B cell (primary cell): ENCODE results near the gene CST9L. TPM values are rescaled to one million over a fixed set of nuclear protein-coding genes. Genes with fewer than 3 reads are reported as not detected.

Experiments
- ATAC-seq: fragments of 200-7000 bp; cut with Tn5 transposase; one replicate; pipeline ENCODE4 v1.10.0; 2021; ENCODE audit warnings: low read depth, mild to moderate bottlenecking, moderate number of reproducible peaks, moderate library complexity
- CTCF ChIA-PET: fragments of 350-600 bp; sonication (Branson Sonifier 250); formaldehyde crosslinking; loops from one replicate; lab custom pipeline; 2021; ENCODE audit warnings: antibody characterized with exemption, inconsistent platforms; lab: Charles Lee
- POLR2A ChIA-PET: fragments of 350-600 bp; sonication (Branson Sonifier 250); formaldehyde crosslinking; loops from one replicate; lab custom pipeline; 2021; ENCODE audit warnings: antibody characterized with exemption; lab: Charles Lee
- DNase-seq: peaks from one replicate; pipeline ENCODE4 v3.0.0; 2013
- H2AFZ ChIP-seq: 2 replicates; pipeline ENCODE4 v1.6.1; 2012; ENCODE audit warnings: mild to moderate bottlenecking, low read depth, low read length; ENCODE audit not compliant: insufficient read depth, poor library complexity, severe bottlenecking
- H3K27ac ChIP-seq, 2 donors: 1 replicate in 1 of 2; 2 replicates in 1 of 2; pipeline ENCODE4 v1.5.1; 2012 to 2013; ENCODE audit warnings: low read length in 2 of 2, mild to moderate bottlenecking in 2 of 2, moderate library complexity in 1 of 2
- H3K27me3 ChIP-seq, 4 experiments: fragments of 200-600 bp in 1 of 4; sonication (generic) in 1 of 4; replicated peaks in 1 of 4; 1 replicate in 2 of 4; 2 replicates in 2 of 4; pipeline versions ENCODE4 v1.6.1 to v1.7.0; 2013 to 2016; ENCODE audit warnings: low read length in 3 of 4, mild to moderate bottlenecking in 2 of 4, mixed read lengths in 1 of 4, moderate library complexity in 1 of 4; ENCODE audit not compliant: insufficient read depth in 4 of 4, control insufficient read depth in 3 of 4; ENCODE audit errors: control extremely low read depth in 1 of 4
- H3K36me3 ChIP-seq, 2 experiments: replicated peaks in 1 of 2; 1 replicate in 1 of 2; 2 replicates in 1 of 2; pipeline versions ENCODE4 v1.6.1 to v1.7.1; 2013; ENCODE audit warnings: low read length in 1 of 2; ENCODE audit not compliant: insufficient read depth in 2 of 2, control insufficient read depth in 1 of 2; ENCODE audit errors: control extremely low read depth in 1 of 2, extremely low read depth in 1 of 2
- H3K4me1 ChIP-seq, 2 donors: fragments of 200-600 bp in 1 of 2; sonication (generic) in 1 of 2; 1 replicate in 1 of 2; 2 replicates in 1 of 2; pipeline versions ENCODE4 v1.5.1 to v1.6.1; 2013 to 2017; ENCODE audit warnings: low read length in 2 of 2; ENCODE audit not compliant: control insufficient read depth in 2 of 2, insufficient read depth in 2 of 2
- H3K4me2 ChIP-seq: replicated peaks from 2 replicates; pipeline ENCODE3; 2012; ENCODE audit warnings: mild to moderate bottlenecking, low read depth, low read length; ENCODE audit not compliant: poor library complexity, severe bottlenecking
- H3K4me3 ChIP-seq, 5 experiments: fragments of 200-600 bp in 1 of 5; sonication (generic) in 1 of 5; 1 replicate in 3 of 5; 2 replicates in 2 of 5; pipeline versions ENCODE4 v1.5.1 to v1.7.0; 2011 to 2016; ENCODE audit warnings: low read length in 4 of 5, mild to moderate bottlenecking in 4 of 5, low read depth in 2 of 5, control low read depth in 1 of 5, moderate library complexity in 1 of 5; ENCODE audit not compliant: insufficient read depth in 1 of 5; ENCODE audit errors: control extremely low read depth in 1 of 5, extremely low read depth in 1 of 5
- H3K79me2 ChIP-seq: fragments of 200-600 bp; sonication (generic); one replicate; pipeline ENCODE4 v1.6.0; 2016; ENCODE audit warnings: low read length; ENCODE audit not compliant: control insufficient read depth, insufficient read depth
- H3K9ac ChIP-seq: fragments of 200-600 bp; sonication (generic); 2 replicates; pipeline ENCODE4 v1.6.1; 2017; ENCODE audit warnings: mild to moderate bottlenecking, low read length, moderate library complexity
- H3K9me3 ChIP-seq, 3 donors: one replicate each; pipeline versions ENCODE4 v1.6.1 to v1.7.1; 2013; ENCODE audit warnings: low read length in 2 of 3; ENCODE audit not compliant: control insufficient read depth in 2 of 3, insufficient read depth in 1 of 3; ENCODE audit errors: control extremely low read depth in 1 of 3
- H4K20me1 ChIP-seq: 2 replicates; pipeline ENCODE4 v1.6.0; 2012; ENCODE audit warnings: mild to moderate bottlenecking, low read length; ENCODE audit not compliant: insufficient read depth, control insufficient read depth, poor library complexity, severe bottlenecking
- H3K27ac Mint-ChIP-seq: one replicate; pipeline ENCODE4 v1.8.0; 2021; ENCODE audit warnings: mixed read lengths
- H3K27me3 Mint-ChIP-seq: one replicate; pipeline ENCODE4 v1.8.0; 2021; ENCODE audit warnings: mixed read lengths
- H3K4me1 Mint-ChIP-seq: one replicate; pipeline ENCODE4 v1.8.0; 2021; ENCODE audit warnings: mixed read lengths
- H3K4me3 Mint-ChIP-seq: one replicate; pipeline ENCODE4 v1.8.0; 2021; ENCODE audit warnings: mixed read lengths
- H3K9me3 Mint-ChIP-seq: one replicate; pipeline ENCODE4 v1.8.0; 2022; ENCODE audit warnings: mixed read lengths; ENCODE audit not compliant: insufficient read depth
- CTCF ChIP-seq: fragments of 200-600 bp; IDR thresholded peaks from one replicate; pipeline ENCODE4 v1.8.0; 2022; ENCODE audit warnings: antibody characterized with exemption, mild to moderate bottlenecking
- EZH2 ChIP-seq: IDR thresholded peaks from 2 replicates; pipeline ENCODE4 v1.6.1; 2012; ENCODE audit warnings: borderline replicate concordance, low read depth, mild to moderate bottlenecking, moderate library complexity, low read length; ENCODE audit not compliant: insufficient read depth, poor library complexity, severe bottlenecking
- WGBS: methylation state at CpG from one replicate; pipeline ENCODE4 v1.1.5; 2013; ENCODE audit warnings: missing lambda C conversion rate; ENCODE audit not compliant: insufficient coverage; 5-methylcytosine and 5-hydroxymethylcytosine counted together
- intact Hi-C: fragments of 100-400 bp; cut with micrococcal nuclease; formaldehyde crosslinking; loops from one replicate; pipeline ENCODE4 v1.10.0; 2022
- polyA plus RNA-seq: library from polyadenylated mRNA; depleted of rRNA; stranded (reverse); fragments of >200 nt; gene quantifications from 2 replicates; pipeline ENCODE4 v1.2.3, GENCODE V29; 2012
- total RNA-seq, 2 donors: library from RNA; stranded (reverse); fragments of 120-200 nt in 1 of 2; gene quantifications; 1 replicate in 1 of 2; 2 replicates in 1 of 2; pipeline versions ENCODE4 v1.2.3 to v1.2.4, GENCODE V29; 2013 to 2022

Gene CST9L
- total and polyA plus RNA-seq, 2 donors (not counting 1 experiment from before 2014, with no cell fraction given) = not detected

DNA sequence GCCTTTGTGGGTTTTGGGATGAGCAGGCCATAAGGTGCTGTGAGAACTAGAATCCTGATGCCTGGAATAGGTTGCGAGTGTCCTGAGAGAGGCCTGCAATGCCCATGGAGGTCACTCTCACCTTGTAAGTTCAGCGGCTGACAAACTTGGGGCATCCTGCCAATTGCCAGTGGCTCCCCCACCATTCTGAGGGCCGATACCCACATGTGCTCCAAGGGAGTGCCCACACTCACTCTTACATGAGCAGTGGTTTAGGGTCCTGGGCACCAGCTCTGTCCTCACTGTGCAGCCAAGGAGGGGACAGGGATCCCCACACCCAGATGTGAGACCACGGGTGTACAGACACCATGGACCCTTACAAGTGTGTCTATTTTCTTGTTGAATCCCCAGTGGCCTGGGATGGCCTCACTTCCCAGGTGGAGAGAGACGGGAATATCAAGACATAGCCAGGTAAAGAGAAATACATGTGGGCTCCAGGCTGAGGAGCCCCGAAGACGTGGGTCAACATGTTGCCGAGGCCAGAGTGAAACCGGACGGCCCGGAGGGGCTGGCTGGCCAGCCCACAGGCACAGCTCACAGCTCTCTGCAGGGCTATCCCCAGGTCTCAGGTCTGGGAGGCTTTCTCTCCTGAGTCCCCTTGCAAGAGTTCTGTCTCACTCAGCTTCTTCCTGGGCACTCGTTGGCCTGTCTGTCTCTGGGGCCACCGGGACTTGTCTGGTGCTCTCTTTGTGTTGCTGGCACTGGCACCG lies 39.4 kb upstream of the CST9L start:
- no peak overlapping the region for H2AFZ ChIP-seq
- TF ChIP-seq CTCF = no peak
- no peak for TF ChIP-seq EZH2
- WGBS = 91% methylated on average over 14 of the region's 14 CpGs
- Mint-ChIP-seq H3K27ac (no peak overlapping the region), H3K4me1 (no peaks in the 10 kb centered on the region), H3K27me3 (peaks cover 3% of the 10 kb centered on the region), H3K9me3 (no peaks in the 10 kb centered on the region), H3K4me3 (no peak overlapping the region)
- no peaks in the 10 kb centered on the region for H3K36me3 ChIP-seq
- H3K4me2 ChIP-seq = no peak overlapping the region
- ChIA-PET CTCF (interaction anchor here (0.8 to 1.6 kb wide), 3 partner anchors 916 to 1268 kb away, joined by 3 to 8 read pairs (median 5); no protein-coding TSS in a partner anchor), POLR2A (no interaction called here)
- H3K4me1 ChIP-seq = no peaks in the 10 kb centered on the region
- no peaks in the 10 kb centered on the region for H3K27me3 ChIP-seq
- intact Hi-C loops = loop anchor here (5.0 kb wide), 3 partner anchors 165 to 1270 kb away; no protein-coding TSS in a partner anchor
- DNase-seq = no peak
- H3K9ac ChIP-seq = no peak overlapping the region
- no peak overlapping the region for H3K4me3 ChIP-seq
- H3K27ac ChIP-seq = no peak overlapping the region
- H4K20me1 ChIP-seq = no peaks in the 10 kb centered on the region
- no peaks in the 10 kb centered on the region for H3K9me3 ChIP-seq
- ATAC-seq = no peak
- no peaks in the 10 kb centered on the region for H3K79me2 ChIP-seq

DNA sequence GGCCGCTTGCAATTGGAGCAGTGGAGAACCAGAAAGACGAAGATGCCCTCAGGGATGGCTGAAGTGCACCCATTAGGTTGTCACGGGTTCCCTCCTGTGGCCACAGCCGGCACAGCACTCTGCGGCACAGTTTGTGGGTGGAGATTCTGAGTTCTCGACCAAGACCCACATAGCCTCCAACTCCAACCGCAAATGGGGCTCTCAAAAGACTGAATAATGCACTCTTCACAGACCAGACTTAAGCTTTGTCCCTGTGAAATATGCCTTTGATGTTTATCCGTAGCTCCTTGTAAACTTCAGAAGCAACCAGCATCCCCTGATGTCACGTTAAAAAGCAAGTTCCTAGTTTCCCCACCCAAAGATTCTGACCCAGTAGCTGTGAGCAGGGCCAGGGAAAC lies 38.4 kb upstream of the CST9L start:
- 13% methylated on average over 6 of the region's 9 CpGs for WGBS
- H3K9me3 Mint-ChIP-seq = no peaks in the 10 kb centered on the region
- DNase-seq (peak; percentile 54), ATAC-seq (peak; percentile 39)
- H3K27ac ChIP-seq = no peak overlapping the region
- peak overlapping the region; percentile 38 for H2AFZ ChIP-seq
- no peak overlapping the region for H3K4me2 ChIP-seq
- POLR2A ChIA-PET = no interaction called here
- intact Hi-C loops = loop anchor here (5.0 kb wide), 3 partner anchors 164 to 1269 kb away; no protein-coding TSS in a partner anchor
- H3K4me1 Mint-ChIP-seq = no peaks in the 10 kb centered on the region
- no peaks in the 10 kb centered on the region for H3K4me1 ChIP-seq
- no peak for TF ChIP-seq EZH2
- peak; percentile 77 for TF ChIP-seq CTCF
- H3K4me3 Mint-ChIP-seq = no peak overlapping the region
- H3K27me3 ChIP-seq = no peaks in the 10 kb centered on the region
- H3K27ac Mint-ChIP-seq = no peak overlapping the region
- H3K9me3 ChIP-seq = no peaks in the 10 kb centered on the region
- H3K27me3 Mint-ChIP-seq = peaks cover 3% of the 10 kb centered on the region
- no peak overlapping the region for H3K4me3 ChIP-seq
- H3K36me3 ChIP-seq = no peaks in the 10 kb centered on the region
- no peaks in the 10 kb centered on the region for H3K79me2 ChIP-seq
- no peak overlapping the region for H3K9ac ChIP-seq
- CTCF ChIA-PET = interaction anchor here (0.8 to 1.6 kb wide), 3 partner anchors 915 to 1267 kb away, joined by 3 to 8 read pairs (median 5); no protein-coding TSS in a partner anchor
- no peaks in the 10 kb centered on the region for H4K20me1 ChIP-seq
